Body of pancreas (tissue), 4 donors: ENCODE results near the gene GP1BB. TPM values are rescaled to one million over a fixed set of nuclear protein-coding genes. Genes with fewer than 3 reads are reported as not detected.

Experiments
- ATAC-seq: fragments of 150-250 bp; one replicate; pipeline ENCODE4 v1.9.1; 2016
- DNase-seq, 4 donors: peaks; one replicate each; pipeline ENCODE4 v3.0.0-alpha.2; 2019
- H3K27ac ChIP-seq, 4 donors: fragments of 200-600 bp; sonication (generic); 1 replicate in 3 of 4; 2 replicates in 1 of 4; pipeline versions ENCODE4 v1.5.1 to v1.6.1; 2016 to 2019; ENCODE audit warnings: mild to moderate bottlenecking in 1 of 4, mixed read lengths in 1 of 4, moderate library complexity in 1 of 4
- H3K27me3 ChIP-seq, 2 donors: fragments of 200-600 bp; sonication (generic); one replicate each; pipeline ENCODE4 v1.6.0; 2016; ENCODE audit warnings: mild to moderate bottlenecking in 1 of 2
- H3K36me3 ChIP-seq, 2 donors: fragments of 200-600 bp; sonication (generic); replicated peaks in 1 of 2; 2 replicates each; pipeline ENCODE4 v1.5.1; 2016; ENCODE audit warnings: low read depth in 2 of 2; ENCODE audit not compliant: insufficient read depth in 1 of 2
- H3K4me1 ChIP-seq: fragments of 200-600 bp; sonication (generic); one replicate; pipeline ENCODE4 v1.6.0; 2016
- H3K4me3 ChIP-seq, 2 donors: fragments of 200-600 bp; sonication (generic); 1 replicate in 1 of 2; 2 replicates in 1 of 2; pipeline ENCODE4 v1.5.1; 2016 to 2019
- H3K9me3 ChIP-seq, 3 donors: fragments of 200-600 bp; sonication (generic); 1 replicate in 2 of 3; 2 replicates in 1 of 3; pipeline ENCODE4 v1.5.1; 2016
- POLR2A ChIP-seq, 3 donors: fragments of 450-650 bp; IDR thresholded peaks; one replicate each; pipeline ENCODE4 v1.6.1; 2016; ENCODE audit warnings: antibody characterized with exemption in 3 of 3, mild to moderate bottlenecking in 2 of 3
- WGBS, 2 donors: methylation state at CpG; one replicate each; pipeline ENCODE4 v1.1.5; 2017; 5-methylcytosine and 5-hydroxymethylcytosine counted together
- intact Hi-C: fragments of 100-400 bp; cut with DNase I; formaldehyde crosslinking; loops from one replicate; pipeline ENCODE4 v1.15.1; 2023
- total RNA-seq, 2 donors: library from RNA; depleted of rRNA; stranded (reverse); fragments of >200 nt; gene quantifications; one replicate each; pipeline ENCODE4 v1.1.0, GENCODE V29; 2016
- TF ChIP-seq, protein P1 (sequence below), 7 experiments: fragments of 450-650 bp in 4 of 7; fragments of 200-600 bp in 3 of 7; sonication (generic) in 3 of 7; IDR thresholded peaks; one replicate each; pipeline ENCODE4 v1.5.1; 2016 to 2019; ENCODE audit warnings: antibody characterized with exemption in 7 of 7

Gene GP1BB
- total RNA-seq, 2 donors from 2014 or later = 6.2 to 29.7 TPM

DNA sequence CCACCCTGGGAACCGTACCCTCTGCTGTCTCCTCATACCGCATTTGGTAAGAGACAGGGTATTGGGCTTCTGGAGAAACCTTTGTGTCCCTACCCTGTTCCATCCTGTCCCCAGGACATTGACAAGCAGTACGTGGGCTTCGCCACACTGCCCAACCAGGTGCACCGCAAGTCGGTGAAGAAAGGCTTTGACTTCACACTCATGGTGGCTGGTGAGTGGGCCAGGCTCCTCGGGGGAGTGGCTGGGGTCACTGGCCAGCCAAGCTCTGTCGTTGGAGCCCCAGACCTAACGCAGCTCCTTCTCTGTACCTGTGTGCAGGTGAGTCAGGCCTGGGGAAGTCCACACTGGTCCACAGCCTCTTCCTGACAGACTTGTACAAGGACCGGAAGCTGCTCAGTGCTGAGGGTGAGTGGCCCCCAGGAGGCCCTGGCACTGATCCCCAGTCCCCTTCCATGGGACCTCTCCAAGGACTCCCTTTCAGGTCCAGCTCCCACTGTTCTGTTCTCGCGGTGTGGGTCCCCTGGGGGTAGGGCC lies 3.8 kb upstream of the GP1BB start:
- H3K9me3 ChIP-seq = no peaks in the 10 kb centered on the region
- no peak overlapping the region for H3K27ac ChIP-seq
- no peak for ATAC-seq
- H3K4me1 ChIP-seq = peaks cover 46% of the 10 kb centered on the region
- H3K27me3 ChIP-seq = peaks cover 0 to 4% of the 10 kb centered on the region in 2 donors
- no peak overlapping the region for H3K4me3 ChIP-seq
- intact Hi-C loops = no loop called here
- DNase-seq = no peak
- WGBS, 2 donors = 88 to 95% methylated on average over 8 to 12 of the region's 12 CpGs
- TF ChIP-seq, protein P1, sequence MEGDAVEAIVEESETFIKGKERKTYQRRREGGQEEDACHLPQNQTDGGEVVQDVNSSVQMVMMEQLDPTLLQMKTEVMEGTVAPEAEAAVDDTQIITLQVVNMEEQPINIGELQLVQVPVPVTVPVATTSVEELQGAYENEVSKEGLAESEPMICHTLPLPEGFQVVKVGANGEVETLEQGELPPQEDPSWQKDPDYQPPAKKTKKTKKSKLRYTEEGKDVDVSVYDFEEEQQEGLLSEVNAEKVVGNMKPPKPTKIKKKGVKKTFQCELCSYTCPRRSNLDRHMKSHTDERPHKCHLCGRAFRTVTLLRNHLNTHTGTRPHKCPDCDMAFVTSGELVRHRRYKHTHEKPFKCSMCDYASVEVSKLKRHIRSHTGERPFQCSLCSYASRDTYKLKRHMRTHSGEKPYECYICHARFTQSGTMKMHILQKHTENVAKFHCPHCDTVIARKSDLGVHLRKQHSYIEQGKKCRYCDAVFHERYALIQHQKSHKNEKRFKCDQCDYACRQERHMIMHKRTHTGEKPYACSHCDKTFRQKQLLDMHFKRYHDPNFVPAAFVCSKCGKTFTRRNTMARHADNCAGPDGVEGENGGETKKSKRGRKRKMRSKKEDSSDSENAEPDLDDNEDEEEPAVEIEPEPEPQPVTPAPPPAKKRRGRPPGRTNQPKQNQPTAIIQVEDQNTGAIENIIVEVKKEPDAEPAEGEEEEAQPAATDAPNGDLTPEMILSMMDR (IDR thresholded peaks at IDR 0.05) = no peak
- no peak for TF ChIP-seq POLR2A (IDR thresholded peaks at IDR 0.05)
- H3K36me3 ChIP-seq = no peaks in the 10 kb centered on the region

DNA sequence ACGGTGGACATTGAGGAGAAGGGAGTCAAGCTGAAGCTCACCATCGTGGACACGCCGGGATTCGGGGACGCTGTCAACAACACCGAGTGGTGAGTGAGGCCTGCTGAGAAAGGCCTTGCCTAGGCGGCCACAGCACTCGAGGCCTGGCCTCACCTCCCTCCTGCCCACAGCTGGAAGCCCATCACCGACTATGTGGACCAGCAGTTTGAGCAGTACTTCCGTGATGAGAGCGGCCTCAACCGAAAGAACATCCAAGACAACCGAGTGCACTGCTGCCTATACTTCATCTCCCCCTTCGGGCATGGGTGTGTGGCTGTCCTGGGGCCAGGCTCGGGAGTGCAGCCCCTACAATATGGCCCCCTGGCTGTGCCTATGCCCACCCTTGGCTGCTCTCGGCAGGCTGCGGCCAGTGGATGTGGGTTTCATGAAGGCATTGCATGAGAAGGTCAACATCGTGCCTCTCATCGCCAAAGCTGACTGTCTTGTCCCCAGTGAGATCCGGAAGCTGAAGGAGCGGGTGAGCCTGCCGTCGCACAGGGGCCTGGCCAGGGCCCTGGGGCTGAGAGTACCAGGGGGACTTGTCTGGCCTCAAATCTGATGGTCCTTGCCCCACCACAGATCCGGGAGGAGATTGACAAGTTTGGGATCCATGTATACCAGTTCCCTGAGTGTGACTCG lies 3.0 kb upstream of the GP1BB start:
- Histone ChIP-seq H3K4me1 (peaks cover 39% of the 10 kb centered on the region), H3K36me3 (no peaks in the 10 kb centered on the region), H3K27me3 (peaks cover 0 to 5% of the 10 kb centered on the region in 2 donors), H3K9me3 (no peaks in the 10 kb centered on the region), H3K27ac (no peak overlapping the region), H3K4me3 (no peak overlapping the region)
- DNase-seq (no peak), ATAC-seq (no peak)
- intact Hi-C loops = no loop called here
- TF ChIP-seq, protein P1 (IDR thresholded peaks at IDR 0.05) = no peak
- TF ChIP-seq POLR2A (IDR thresholded peaks at IDR 0.05) = no peak
- 90 to 91% methylated on average over 14 to 26 of the region's 26 CpGs for WGBS, 2 donors

DNA sequence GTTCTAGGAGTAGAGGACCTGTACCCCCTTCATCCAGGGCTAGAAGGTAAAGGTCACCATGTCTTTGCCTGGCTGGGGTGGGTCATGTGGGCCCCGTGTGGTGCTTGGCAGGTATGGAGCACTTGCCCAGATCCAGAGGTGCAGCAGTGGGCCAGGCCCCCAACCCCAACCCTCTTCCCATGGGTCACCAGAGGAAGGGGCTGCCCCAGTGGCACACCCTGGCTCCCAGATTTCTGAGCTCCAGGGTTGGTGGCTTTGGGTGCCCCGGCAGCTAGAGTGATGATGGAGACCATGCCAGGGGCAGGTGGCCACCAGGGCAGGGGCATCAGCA lies 2.4 kb upstream of the GP1BB start:
- Histone ChIP-seq H3K27ac (no peak overlapping the region), H3K9me3 (no peaks in the 10 kb centered on the region), H3K4me1 (peaks cover 39% of the 10 kb centered on the region), H3K4me3 (no peak overlapping the region), H3K27me3 (peaks cover 0 to 5% of the 10 kb centered on the region in 2 donors), H3K36me3 (no peaks in the 10 kb centered on the region)
- 96 to 100% methylated on average over 1 to 2 of the region's 2 CpGs for WGBS, 2 donors
- ATAC-seq (no peak), DNase-seq (no peak)
- intact Hi-C loops = no loop called here
- no peak for TF ChIP-seq POLR2A (IDR thresholded peaks at IDR 0.05)
- TF ChIP-seq, protein P1 (IDR thresholded peaks at IDR 0.05) = no peak

DNA sequence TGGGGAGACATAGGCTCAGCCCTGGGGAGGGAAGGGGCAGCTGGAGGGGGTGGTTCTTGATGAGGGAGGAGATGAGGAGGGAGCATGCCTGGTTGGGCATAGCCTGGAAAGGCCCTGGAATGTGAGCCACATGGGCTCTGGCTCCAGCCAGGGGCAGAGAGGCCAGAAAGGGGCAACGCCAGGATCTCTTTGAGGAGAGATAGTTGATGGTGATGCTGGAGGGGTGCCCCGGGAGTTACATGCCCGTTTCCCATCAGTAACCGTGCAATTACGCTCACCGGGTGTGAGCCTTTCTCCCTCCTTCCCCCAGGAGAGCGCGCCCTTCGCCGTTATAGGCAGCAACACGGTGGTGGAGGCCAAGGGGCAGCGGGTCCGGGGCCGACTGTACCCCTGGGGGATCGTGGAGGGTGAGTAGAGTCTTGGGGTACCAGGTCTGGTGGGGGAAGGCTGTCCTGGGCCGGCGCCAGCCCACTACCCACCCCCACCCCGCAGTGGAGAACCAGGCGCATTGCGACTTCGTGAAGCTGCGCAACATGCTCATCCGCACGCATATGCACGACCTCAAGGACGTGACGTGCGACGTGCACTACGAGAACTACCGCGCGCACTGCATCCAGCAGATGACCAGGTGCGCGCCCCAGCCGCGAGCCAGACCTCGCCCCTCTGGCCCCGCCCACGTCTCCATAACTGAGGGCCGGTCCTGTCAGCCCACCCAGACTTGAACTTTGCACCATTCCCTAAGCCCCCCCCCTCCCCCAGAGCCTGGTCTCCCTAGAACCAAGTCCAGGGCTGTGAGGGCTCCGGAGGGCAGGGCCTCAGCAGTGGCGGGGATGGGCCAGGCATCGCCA lies 1.8 kb upstream of the GP1BB start:
- H3K9me3 ChIP-seq = no peaks in the 10 kb centered on the region
- H3K36me3 ChIP-seq = no peaks in the 10 kb centered on the region
- TF ChIP-seq, protein P1 (IDR thresholded peaks at IDR 0.05) = no peak
- TF ChIP-seq POLR2A (IDR thresholded peaks at IDR 0.05) = no peak
- H3K27ac ChIP-seq = no peak overlapping the region
- intact Hi-C loops = no loop called here
- H3K4me3 ChIP-seq = no peak overlapping the region
- 72 to 80% methylated on average over 39 to 44 of the region's 44 CpGs for WGBS, 2 donors
- no peak for ATAC-seq
- H3K4me1 ChIP-seq = peaks cover 39% of the 10 kb centered on the region
- H3K27me3 ChIP-seq = peaks cover 0 to 5% of the 10 kb centered on the region in 2 donors
- no peak for DNase-seq
